Measurements from ENCODE around the gene ZNF140. TPM values are rescaled to one million over a fixed set of nuclear protein-coding genes. Genes with fewer than 3 reads are reported as not detected.

The ZNF140 gene
- total RNA-seq, 4 donors from 2014 or later, result 3.9 to 17.5 (median 8.7) TPM

GRCh38 chr12:133106253-133106652 lies 25.5 kb downstream of the ZNF140 start:
- no peaks in the 10 kb centered on the region for H3K4me1 ChIP-seq
- intact Hi-C loops (cut with DNase I), result no loop called here
- peaks cover 13 to 93% (median 21%) of the 10 kb centered on the region in 3 donors for H3K36me3 ChIP-seq
- H3K27me3 ChIP-seq, result no peaks in the 10 kb centered on the region
- TF ChIP-seq, protein P1, sequence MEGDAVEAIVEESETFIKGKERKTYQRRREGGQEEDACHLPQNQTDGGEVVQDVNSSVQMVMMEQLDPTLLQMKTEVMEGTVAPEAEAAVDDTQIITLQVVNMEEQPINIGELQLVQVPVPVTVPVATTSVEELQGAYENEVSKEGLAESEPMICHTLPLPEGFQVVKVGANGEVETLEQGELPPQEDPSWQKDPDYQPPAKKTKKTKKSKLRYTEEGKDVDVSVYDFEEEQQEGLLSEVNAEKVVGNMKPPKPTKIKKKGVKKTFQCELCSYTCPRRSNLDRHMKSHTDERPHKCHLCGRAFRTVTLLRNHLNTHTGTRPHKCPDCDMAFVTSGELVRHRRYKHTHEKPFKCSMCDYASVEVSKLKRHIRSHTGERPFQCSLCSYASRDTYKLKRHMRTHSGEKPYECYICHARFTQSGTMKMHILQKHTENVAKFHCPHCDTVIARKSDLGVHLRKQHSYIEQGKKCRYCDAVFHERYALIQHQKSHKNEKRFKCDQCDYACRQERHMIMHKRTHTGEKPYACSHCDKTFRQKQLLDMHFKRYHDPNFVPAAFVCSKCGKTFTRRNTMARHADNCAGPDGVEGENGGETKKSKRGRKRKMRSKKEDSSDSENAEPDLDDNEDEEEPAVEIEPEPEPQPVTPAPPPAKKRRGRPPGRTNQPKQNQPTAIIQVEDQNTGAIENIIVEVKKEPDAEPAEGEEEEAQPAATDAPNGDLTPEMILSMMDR (IDR thresholded peaks at IDR 0.05), result no peak
- TF ChIP-seq POLR2A (IDR thresholded peaks at IDR 0.05), result no peak
- peak overlapping the region in 1 of 4 donors; percentile 29 for H3K4me3 ChIP-seq
- no peak for DNase-seq
- whole genome bisulfite sequencing, 2 donors, result 93 to 97% methylated on average over 5 of the region's 5 CpGs
- H3K9me3 ChIP-seq, result peaks cover 30 to 100% (median 99%) of the 10 kb centered on the region in 3 donors
- H3K27ac ChIP-seq, result no peak overlapping the region

GRCh38 chr12:133107121-133107520 lies 26.4 kb downstream of the ZNF140 start:
- H3K36me3 ChIP-seq, result peaks cover 13 to 85% (median 21%) of the 10 kb centered on the region in 3 donors
- no peak overlapping the region for H3K27ac ChIP-seq
- H3K4me1 ChIP-seq, result no peaks in the 10 kb centered on the region
- H3K4me3 ChIP-seq, result no peak overlapping the region
- no peak for TF ChIP-seq POLR2A (IDR thresholded peaks at IDR 0.05)
- TF ChIP-seq, protein P1 (IDR thresholded peaks at IDR 0.05), result no peak
- WGBS, 2 donors, result 79 to 100% methylated on average over 1 of the region's 1 CpG
- no peak for DNase-seq
- H3K27me3 ChIP-seq, result no peaks in the 10 kb centered on the region
- H3K9me3 ChIP-seq, result peaks cover 32 to 100% (median 99%) of the 10 kb centered on the region in 3 donors
- intact Hi-C loops (cut with DNase I), result no loop called here

DNA sequence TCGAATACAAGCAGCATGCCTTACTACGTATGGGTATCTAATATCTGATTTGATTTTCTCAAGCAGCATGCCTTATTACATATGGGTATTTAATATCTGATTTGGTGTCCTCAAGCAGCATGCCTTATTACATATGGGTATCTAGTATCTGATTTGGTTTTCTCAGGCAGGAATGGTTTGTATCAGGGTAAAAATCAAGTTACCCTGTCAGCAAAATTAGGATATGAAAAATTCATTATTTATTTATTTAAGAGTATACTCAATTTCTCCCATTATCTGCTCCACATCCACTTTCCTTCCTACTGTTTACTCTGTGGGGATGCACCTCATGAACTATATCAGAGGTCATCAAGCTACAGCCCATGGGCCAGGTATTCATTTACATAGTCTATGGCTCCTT lies 27.4 kb downstream of the ZNF140 start:
- 94 to 100% methylated on average over 2 of the region's 2 CpGs for WGBS, 2 donors
- peaks cover 13 to 78% (median 21%) of the 10 kb centered on the region in 3 donors for H3K36me3 ChIP-seq
- H3K4me3 ChIP-seq, result no peak overlapping the region
- intact Hi-C loops (cut with DNase I), result no loop called here
- no peaks in the 10 kb centered on the region for H3K27me3 ChIP-seq
- no peak for DNase-seq
- H3K4me1 ChIP-seq, result no peaks in the 10 kb centered on the region
- TF ChIP-seq, protein P1 (IDR thresholded peaks at IDR 0.05), result no peak
- TF ChIP-seq POLR2A (IDR thresholded peaks at IDR 0.05), result no peak
- no peak overlapping the region for H3K27ac ChIP-seq
- H3K9me3 ChIP-seq, result peaks cover 32 to 99% (median 96%) of the 10 kb centered on the region in 3 donors

DNA sequence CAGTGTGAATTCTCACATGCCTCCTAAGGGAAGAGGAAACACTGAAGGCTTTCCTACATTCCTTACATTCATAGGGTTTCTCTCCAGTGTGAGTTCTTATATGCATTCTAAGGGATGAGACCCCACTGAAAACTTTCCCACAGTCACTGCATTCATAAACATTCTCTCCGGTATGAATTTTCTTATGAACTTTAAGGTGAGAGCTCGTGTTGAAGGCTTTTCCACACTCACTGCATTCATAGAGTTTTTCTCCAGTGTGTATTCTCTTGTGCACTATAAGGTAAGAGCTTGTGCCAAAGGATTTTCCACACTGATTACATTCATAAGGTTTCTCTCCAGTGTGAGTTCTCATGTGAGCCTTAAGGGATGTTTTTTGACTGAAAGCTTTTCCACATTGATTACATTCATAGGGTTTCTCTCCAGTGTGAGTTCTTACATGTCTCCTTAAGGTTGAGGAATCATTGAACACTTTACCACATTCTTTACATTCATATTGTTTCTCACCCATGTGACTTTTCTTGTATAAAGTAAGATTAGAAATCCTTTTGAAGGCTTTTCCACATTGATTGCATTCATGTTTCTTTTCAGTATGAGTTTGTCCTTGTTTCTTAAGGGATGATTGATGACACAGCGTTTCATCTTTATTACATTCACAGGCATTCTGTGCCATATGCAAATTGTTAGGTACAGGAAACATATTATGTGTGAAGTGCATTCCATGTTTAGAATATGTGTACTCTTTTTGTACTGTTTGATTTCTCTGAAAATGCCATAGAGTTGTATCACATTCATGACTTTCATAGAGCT lies 39.9 kb downstream of the ZNF140 start:
- H3K36me3 ChIP-seq, result peaks cover 0 to 94% (median 6%) of the 10 kb centered on the region in 3 donors
- no peak for DNase-seq
- no peak for TF ChIP-seq POLR2A (IDR thresholded peaks at IDR 0.05)
- TF ChIP-seq, protein P1 (IDR thresholded peaks at IDR 0.05), result no peak
- intact Hi-C loops (cut with DNase I), result no loop called here
- no peak overlapping the region for H3K27ac ChIP-seq
- WGBS, 2 donors, result 84 to 92% methylated on average over 3 of the region's 3 CpGs
- no peak overlapping the region for H3K4me3 ChIP-seq
- no peaks in the 10 kb centered on the region for H3K27me3 ChIP-seq
- H3K9me3 ChIP-seq, result peaks cover 30 to 100% (median 100%) of the 10 kb centered on the region in 3 donors
- no peaks in the 10 kb centered on the region for H3K4me1 ChIP-seq

GRCh38 chr12:133124674-133125073 lies 44.0 kb downstream of the ZNF140 start:
- DNase-seq, result no peak
- Histone ChIP-seq H3K27ac (no peak overlapping the region), H3K27me3 (no peaks in the 10 kb centered on the region), H3K36me3 (peaks cover 0 to 88% (median 10%) of the 10 kb centered on the region in 3 donors), H3K9me3 (peaks cover 15 to 96% (median 95%) of the 10 kb centered on the region in 3 donors), H3K4me1 (peaks cover 0 to 7% (median 0%) of the 10 kb centered on the region in 3 donors), H3K4me3 (no peak overlapping the region)
- 92% methylated on average over 2 of the region's 2 CpGs for WGBS, 2 donors
- intact Hi-C loops (cut with DNase I), result no loop called here
- TF ChIP-seq POLR2A (IDR thresholded peaks at IDR 0.05), result no peak
- TF ChIP-seq, protein P1 (IDR thresholded peaks at IDR 0.05), result no peak

Measured in esophagus squamous epithelium (tissue), 5 donors.